HFFc6 (cell line): ENCODE results near the gene PTPRN2. TPM values are rescaled to one million over a fixed set of nuclear protein-coding genes. Genes with fewer than 3 reads are reported as not detected.

Source experiments
- DNase-seq: peaks from one replicate; pipeline ENCODE4 v3.0.0-alpha.2; 2018
- H3K27ac Mint-ChIP-seq: 2 replicates; pipeline ENCODE4 v1.8.0; 2020; ENCODE audit warnings: mild to moderate bottlenecking, mixed read lengths
- H3K27me3 Mint-ChIP-seq: 2 replicates; pipeline ENCODE4 v1.8.0; 2021; ENCODE audit warnings: mild to moderate bottlenecking, moderate library complexity, mixed read lengths; ENCODE audit not compliant: insufficient read depth
- H3K36me3 Mint-ChIP-seq: 2 replicates; pipeline ENCODE4 v1.8.0; 2021; ENCODE audit warnings: low read depth, mixed read lengths
- H3K4me1 Mint-ChIP-seq: 2 replicates; pipeline ENCODE4 v1.8.0; 2020; ENCODE audit warnings: low read depth, mixed read lengths
- H3K4me3 Mint-ChIP-seq: 2 replicates; pipeline ENCODE4 v1.8.0; 2020; ENCODE audit warnings: mild to moderate bottlenecking, moderate library complexity, mixed read lengths
- H3K9me3 Mint-ChIP-seq: 2 replicates; pipeline ENCODE4 v1.8.0; 2020; ENCODE audit warnings: mild to moderate bottlenecking, mixed read lengths
- total RNA-seq, 6 experiments: library from RNA; stranded (reverse); fragmentation: NEBNext Ultra II Directional; extraction: Animal tissue kit (Norgen Biotek cat#: 25700); gene quantifications; 2 replicates in 1 of 6; 3 replicates in 5 of 6; pipeline ENCODE4 v1.2.3, GENCODE V29; 2021
- TF ChIP-seq, protein P1 (sequence below): fragments of 200-600 bp; sonication (generic); IDR thresholded peaks from 2 replicates; pipeline ENCODE4 v1.5.0; 2021; ENCODE audit warnings: antibody characterized with exemption, mild to moderate bottlenecking

The PTPRN2 gene
- total RNA-seq, 6 experiments from 2014 or later: 0.05 to 0.27 (median 0.23) TPM

DNA sequence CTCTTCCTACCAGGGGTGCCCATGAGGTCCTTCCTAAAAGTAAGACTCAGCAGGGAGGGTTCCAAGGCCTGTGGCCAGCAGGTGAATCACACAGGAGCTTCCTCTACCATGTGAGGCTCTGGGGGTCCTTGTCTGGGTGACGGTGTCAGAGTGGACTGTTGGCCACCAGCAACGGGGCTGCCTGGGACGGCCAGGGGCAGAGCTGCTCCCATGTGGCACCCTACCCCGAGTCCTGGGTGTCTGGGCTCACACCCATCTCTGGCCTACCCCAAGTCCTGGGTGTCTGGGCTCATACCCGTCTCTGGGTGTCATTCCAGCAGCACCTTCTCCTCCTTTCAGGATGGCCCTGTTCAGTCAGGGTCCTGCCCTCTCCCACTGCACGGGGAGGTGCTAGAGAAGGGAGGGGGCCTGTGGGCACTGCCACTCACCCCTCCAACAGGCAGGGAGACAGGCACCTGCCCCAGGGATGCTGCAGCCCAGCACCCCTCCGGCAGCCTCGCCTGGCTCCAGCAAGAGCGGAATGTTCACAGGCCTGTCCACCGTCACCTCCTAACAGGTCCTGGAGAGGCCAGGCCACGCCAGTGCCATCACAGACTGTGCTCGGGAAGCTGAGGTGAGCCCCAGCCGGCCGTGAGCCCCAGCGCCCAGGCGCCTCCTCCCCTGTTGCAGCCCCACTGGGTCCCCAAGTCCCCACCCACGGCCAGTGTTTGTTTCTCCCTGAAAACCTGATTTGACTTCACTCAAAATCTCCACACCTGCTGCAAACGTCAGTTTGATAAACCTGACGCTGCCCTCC lies 143.7 kb downstream of the PTPRN2 start:
- Mint-ChIP-seq H3K4me3 (no peak overlapping the region), H3K27me3 (no peaks in the 10 kb centered on the region; the same call in 1 of the 2 replicates), H3K36me3 (peaks cover 5% of the 10 kb centered on the region; the same call in 1 of the 2 replicates), H3K4me1 (no peaks in the 10 kb centered on the region), H3K27ac (no peak overlapping the region), H3K9me3 (peaks cover 49% of the 10 kb centered on the region)
- DNase-seq: no peak
- TF ChIP-seq, protein P1, sequence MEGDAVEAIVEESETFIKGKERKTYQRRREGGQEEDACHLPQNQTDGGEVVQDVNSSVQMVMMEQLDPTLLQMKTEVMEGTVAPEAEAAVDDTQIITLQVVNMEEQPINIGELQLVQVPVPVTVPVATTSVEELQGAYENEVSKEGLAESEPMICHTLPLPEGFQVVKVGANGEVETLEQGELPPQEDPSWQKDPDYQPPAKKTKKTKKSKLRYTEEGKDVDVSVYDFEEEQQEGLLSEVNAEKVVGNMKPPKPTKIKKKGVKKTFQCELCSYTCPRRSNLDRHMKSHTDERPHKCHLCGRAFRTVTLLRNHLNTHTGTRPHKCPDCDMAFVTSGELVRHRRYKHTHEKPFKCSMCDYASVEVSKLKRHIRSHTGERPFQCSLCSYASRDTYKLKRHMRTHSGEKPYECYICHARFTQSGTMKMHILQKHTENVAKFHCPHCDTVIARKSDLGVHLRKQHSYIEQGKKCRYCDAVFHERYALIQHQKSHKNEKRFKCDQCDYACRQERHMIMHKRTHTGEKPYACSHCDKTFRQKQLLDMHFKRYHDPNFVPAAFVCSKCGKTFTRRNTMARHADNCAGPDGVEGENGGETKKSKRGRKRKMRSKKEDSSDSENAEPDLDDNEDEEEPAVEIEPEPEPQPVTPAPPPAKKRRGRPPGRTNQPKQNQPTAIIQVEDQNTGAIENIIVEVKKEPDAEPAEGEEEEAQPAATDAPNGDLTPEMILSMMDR: no peak

DNA sequence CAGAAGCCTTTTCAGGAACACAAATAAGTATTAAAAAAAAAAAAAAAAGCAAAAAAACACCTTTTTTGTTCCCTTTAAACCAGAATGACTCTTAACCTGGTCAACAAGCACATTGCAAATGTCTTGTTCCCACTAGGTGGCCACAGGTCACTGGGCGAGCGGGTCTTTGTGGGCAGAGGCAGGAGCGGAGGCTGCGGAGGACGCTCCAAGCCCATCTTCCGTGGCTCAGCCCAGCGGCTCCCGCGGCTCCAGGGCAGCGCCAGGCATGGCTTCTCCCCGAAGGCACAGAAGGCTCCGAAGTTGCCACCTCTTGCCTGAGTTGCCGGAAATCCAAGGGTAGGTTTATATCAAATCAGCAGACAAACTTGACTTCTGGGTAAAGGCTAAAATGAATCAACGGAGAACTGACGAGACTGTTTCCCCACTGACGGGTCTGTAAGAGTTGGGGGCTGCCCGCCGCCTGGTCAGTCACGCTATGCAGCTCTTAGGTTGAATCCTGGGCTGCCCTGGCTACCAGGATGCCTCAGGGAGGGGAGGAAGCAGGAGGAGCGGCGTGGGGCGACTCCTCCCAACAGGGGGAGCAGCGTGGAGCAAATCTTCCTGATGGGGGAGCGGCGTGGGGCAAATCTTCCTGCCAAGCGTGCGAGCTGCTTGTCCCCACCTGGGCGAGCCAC lies 144.5 kb downstream of the PTPRN2 start:
- Mint-ChIP-seq H3K9me3 (peaks cover 45% of the 10 kb centered on the region), H3K36me3 (peaks cover 5% of the 10 kb centered on the region; the same call in 1 of the 2 replicates), H3K4me1 (no peaks in the 10 kb centered on the region), H3K4me3 (no peak overlapping the region), H3K27ac (no peak overlapping the region), H3K27me3 (no peaks in the 10 kb centered on the region; the same call in 1 of the 2 replicates)
- TF ChIP-seq, protein P1: no peak
- DNase-seq: no peak

DNA sequence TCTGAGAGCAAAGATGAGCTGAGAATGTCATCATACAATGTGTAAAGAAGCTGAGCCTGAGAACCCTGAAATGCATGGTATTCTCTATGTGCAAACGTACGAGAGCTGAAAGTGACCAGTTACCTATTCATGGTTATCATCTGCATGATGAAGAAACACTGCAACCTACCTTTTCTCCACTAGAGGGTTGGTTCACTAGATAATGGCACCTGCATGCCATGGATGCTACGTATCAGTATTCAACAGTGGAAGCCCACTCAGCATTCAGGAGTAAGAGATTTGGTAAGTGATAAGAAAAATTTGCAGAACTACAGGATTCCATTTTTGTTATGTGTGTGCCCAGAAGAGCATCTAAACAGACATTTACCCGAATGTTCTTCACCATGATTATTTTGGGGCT lies 145.4 kb downstream of the PTPRN2 start:
- TF ChIP-seq, protein P1: peak; percentile 35
- H3K9me3 Mint-ChIP-seq: peaks cover 47% of the 10 kb centered on the region
- H3K27ac Mint-ChIP-seq: no peak overlapping the region
- no peak overlapping the region for H3K4me3 Mint-ChIP-seq
- H3K36me3 Mint-ChIP-seq: peaks cover 5% of the 10 kb centered on the region; the same call in 1 of the 2 replicates
- no peaks in the 10 kb centered on the region; the same call in 1 of the 2 replicates for H3K27me3 Mint-ChIP-seq
- H3K4me1 Mint-ChIP-seq: no peaks in the 10 kb centered on the region
- no peak for DNase-seq

DNA sequence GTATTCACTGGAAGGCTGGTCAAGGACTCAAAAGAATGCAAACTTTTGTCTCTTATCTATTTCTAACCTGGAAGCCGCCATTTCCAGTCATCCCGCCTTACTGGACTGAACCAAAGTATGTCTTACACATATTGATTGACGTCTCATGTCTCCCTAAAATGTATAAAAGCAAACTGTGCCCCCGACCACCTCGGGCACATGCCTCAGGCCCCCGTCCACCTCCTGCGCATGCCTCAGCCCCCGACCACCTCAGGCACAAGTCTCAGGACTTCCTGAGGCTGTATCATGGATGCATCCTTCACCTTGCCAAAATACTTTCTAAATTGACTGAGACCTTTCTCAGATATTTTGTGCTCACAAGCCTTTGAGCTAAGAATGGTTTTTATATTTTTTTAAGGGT lies 148.6 kb downstream of the PTPRN2 start:
- Mint-ChIP-seq H3K4me1 (no peaks in the 10 kb centered on the region), H3K9me3 (peaks cover 32% of the 10 kb centered on the region), H3K4me3 (no peak overlapping the region), H3K27ac (no peak overlapping the region), H3K27me3 (no peaks in the 10 kb centered on the region; the same call in 1 of the 2 replicates), H3K36me3 (no peaks in the 10 kb centered on the region)
- TF ChIP-seq, protein P1: no peak
- no peak for DNase-seq

DNA sequence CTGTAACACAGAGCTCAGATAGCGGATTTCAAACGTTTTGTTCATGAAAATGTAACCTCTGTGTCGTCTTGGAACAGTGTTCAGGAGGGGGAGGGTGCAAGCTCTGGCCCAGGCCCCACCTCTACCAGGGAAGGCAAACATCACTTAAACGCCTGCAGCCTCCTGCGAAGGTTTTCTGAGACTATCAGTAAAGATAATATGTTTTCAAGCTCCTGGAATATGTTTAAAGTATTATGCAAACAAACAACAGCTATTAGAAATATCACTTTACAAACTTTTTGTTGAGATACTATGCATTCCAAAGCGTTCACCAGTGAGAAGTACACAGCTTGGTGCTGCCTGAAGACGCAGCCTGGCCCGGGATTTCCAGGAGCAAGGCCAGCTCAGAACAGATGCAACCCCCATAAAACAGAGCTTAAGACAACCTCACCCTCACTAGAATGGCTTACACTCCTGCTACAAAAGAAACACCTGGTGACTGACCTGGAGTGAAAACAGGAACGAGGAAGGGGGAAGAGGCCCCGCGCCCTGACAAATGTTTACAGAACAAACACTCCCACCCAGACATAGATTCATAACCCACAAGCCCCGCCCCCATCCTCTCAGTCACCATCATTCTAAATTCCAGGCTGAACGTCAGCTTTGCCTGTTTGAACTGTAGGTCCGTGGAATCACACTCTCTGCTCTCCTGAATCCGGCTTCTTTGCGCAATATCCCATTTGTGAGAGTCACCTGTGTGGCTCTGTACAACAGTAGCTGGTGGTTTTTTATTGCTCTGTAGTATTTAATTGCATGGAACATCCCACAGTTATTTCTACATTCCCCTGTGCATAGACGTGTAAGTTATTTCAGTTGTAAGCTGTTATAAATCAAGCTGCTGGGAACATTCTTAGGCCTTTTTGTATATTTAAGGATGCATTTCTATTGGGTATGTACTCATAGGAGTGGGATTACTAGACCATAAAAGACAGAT lies 155.0 kb downstream of the PTPRN2 start:
- Mint-ChIP-seq H3K27me3 (no peaks in the 10 kb centered on the region), H3K4me1 (no peaks in the 10 kb centered on the region), H3K4me3 (no peak overlapping the region)

More for the DNA sequence above, 155.0 kb downstream of the PTPRN2 start:
- Mint-ChIP-seq H3K9me3 (peaks cover 47% of the 10 kb centered on the region), H3K27ac (no peak overlapping the region), H3K36me3 (no peaks in the 10 kb centered on the region)
- DNase-seq: no peak
- TF ChIP-seq, protein P1: no peak
